CD4-positive, alpha-beta T cell (primary cell): ENCODE data around the gene TUBB1. TPM values are rescaled to one million over a fixed set of nuclear protein-coding genes. Genes with fewer than 3 reads are reported as not detected.
A peak's percentile ranks its signal among the peaks of the same experiment; 100 is the strongest.

Experiments
- ATAC-seq: fragments of 200-7000 bp; cut with Tn5 transposase; one replicate; pipeline ENCODE4 v1.10.0; 2022; ENCODE audit warnings: mild to moderate bottlenecking; ENCODE audit not compliant: poor library complexity
- CTCF ChIA-PET: fragments of 350-600 bp; sonication (Branson Sonifier 250); formaldehyde crosslinking; loops from one replicate; lab custom pipeline; 2021; ENCODE audit warnings: antibody characterized with exemption, inconsistent platforms; lab: Charles Lee
- POLR2A ChIA-PET: fragments of 350-600 bp; sonication (Branson Sonifier 250); formaldehyde crosslinking; loops from one replicate; lab custom pipeline; 2021; ENCODE audit warnings: antibody characterized with exemption, inconsistent platforms; lab: Charles Lee
- DNase-seq, 14 experiments: peaks; one replicate each; pipeline ENCODE4 v3.0.0-alpha.2; 2013 to 2020; ENCODE audit warnings: mixed read lengths in 2 of 14
- H3K27ac ChIP-seq, 2 donors: one replicate each; pipeline versions ENCODE4 v1.5.1 to v1.7.0; 2013; ENCODE audit warnings: low read length in 2 of 2, low read depth in 1 of 2, mild to moderate bottlenecking in 1 of 2
- H3K27me3 ChIP-seq, 2 experiments: 1 replicate in 1 of 2; 2 replicates in 1 of 2; pipeline versions ENCODE4 v1.6.1 to v1.7.0; 2013; ENCODE audit warnings: low read length in 2 of 2, control low read depth in 1 of 2, mild to moderate bottlenecking in 1 of 2, moderate library complexity in 1 of 2; ENCODE audit not compliant: insufficient read depth in 2 of 2, control insufficient read depth in 1 of 2
- H3K36me3 ChIP-seq: one replicate; pipeline ENCODE4 v1.6.1; 2013; ENCODE audit warnings: low read length, control low read depth; ENCODE audit not compliant: insufficient read depth
- H3K4me1 ChIP-seq: one replicate; pipeline ENCODE4 v1.6.1; 2013; ENCODE audit warnings: low read length, control low read depth; ENCODE audit not compliant: insufficient read depth
- H3K4me3 ChIP-seq: one replicate; pipeline ENCODE4 v1.5.1; 2013; ENCODE audit warnings: mild to moderate bottlenecking, low read length, moderate library complexity
- H3K9me3 ChIP-seq, 2 experiments: 1 replicate in 1 of 2; 2 replicates in 1 of 2; pipeline versions ENCODE4 v1.6.1 to v1.7.0; 2013; ENCODE audit warnings: low read length in 2 of 2, mild to moderate bottlenecking in 2 of 2, control low read depth in 1 of 2, moderate library complexity in 1 of 2; ENCODE audit not compliant: control insufficient read depth in 1 of 2, insufficient read depth in 1 of 2
- H3K27ac Mint-ChIP-seq: one replicate; pipeline ENCODE4 v1.8.0; 2020; ENCODE audit warnings: mixed read lengths
- H3K27me3 Mint-ChIP-seq: one replicate; pipeline ENCODE4 v1.8.0; 2021; ENCODE audit warnings: mixed read lengths
- H3K36me3 Mint-ChIP-seq: one replicate; pipeline ENCODE4 v1.8.0; 2021; ENCODE audit warnings: low read depth, mixed read lengths
- H3K4me1 Mint-ChIP-seq: one replicate; pipeline ENCODE4 v1.8.0; 2021; ENCODE audit warnings: low read depth, mixed read lengths
- H3K4me3 Mint-ChIP-seq: one replicate; pipeline ENCODE4 v1.8.0; 2020; ENCODE audit warnings: mild to moderate bottlenecking, mixed read lengths
- H3K9me3 Mint-ChIP-seq: one replicate; pipeline ENCODE4 v1.8.0; 2020; ENCODE audit warnings: mixed read lengths
- CTCF ChIP-seq: fragments of 200-600 bp; IDR thresholded peaks from one replicate; pipeline ENCODE4 v1.8.0; 2022; ENCODE audit warnings: antibody characterized with exemption, mild to moderate bottlenecking
- intact Hi-C, 2 experiments: fragments of 100-400 bp; cut with DNase I in 1 of 2; cut with micrococcal nuclease in 1 of 2; formaldehyde crosslinking; loops; one replicate each; pipeline versions ENCODE4 v1.15.1 to v1.9.0; 2023 to 2025; cut with DNase I, micrococcal nuclease
- total RNA-seq, 174 experiments: library from RNA in 2 of 174; stranded (reverse) in 2 of 174; gene quantifications; one replicate each; pipeline ENCODE4 v1.2.3 and lab custom pipeline; 2021 to 2026

The TUBB1 gene
- total RNA-seq, 2 experiments from 2014 or later: 0.11 to 0.17 TPM

DNA sequence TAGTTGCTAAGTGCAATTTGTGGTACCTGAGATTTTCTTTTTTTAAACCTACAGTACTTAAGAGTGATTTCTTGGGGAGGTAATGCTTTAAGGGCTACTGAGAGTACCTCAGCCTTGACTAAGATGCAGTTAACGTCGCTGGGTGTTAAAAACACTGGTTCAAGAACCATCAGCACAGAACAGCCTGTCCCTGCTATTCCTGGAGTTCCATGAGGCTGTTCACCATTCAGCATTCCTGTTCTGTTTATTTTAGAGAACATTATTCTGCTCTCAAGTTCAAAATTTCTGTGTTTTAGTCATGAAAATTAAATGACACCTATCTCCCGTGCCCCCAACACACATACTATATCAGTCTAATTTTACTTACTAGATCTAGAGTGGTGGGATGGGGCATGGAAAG, 25.1 kb downstream of the TUBB1 start:
- CTCF ChIA-PET: interaction anchor here (0.6 kb wide), 1 partner anchor 12 kb away, joined by 3 read pairs; the partner anchor contains the start of gene ATP5F1E
- no peak for ATAC-seq
- H3K4me1 ChIP-seq: peaks cover 41% of the 10 kb centered on the region
- H3K27ac Mint-ChIP-seq: peak overlapping the region; percentile 91
- no peak overlapping the region for H3K27ac ChIP-seq
- no peak for TF ChIP-seq CTCF
- DNase-seq: no peak
- intact Hi-C loops: loop anchor here (5.0 to 10.0 kb wide), 4 partner anchors 38 to 739 kb away; partner anchors contain the start of genes STX16 (in 2 of the 2) and RAB22A (in 1 of the 2)
- H3K36me3 ChIP-seq: no peaks in the 10 kb centered on the region
- no peaks in the 10 kb centered on the region for H3K9me3 ChIP-seq
- peaks cover 43% of the 10 kb centered on the region for H3K4me1 Mint-ChIP-seq
- H3K27me3 Mint-ChIP-seq: peaks cover 2% of the 10 kb centered on the region
- H3K9me3 Mint-ChIP-seq: no peaks in the 10 kb centered on the region
- peaks cover 19% of the 10 kb centered on the region for H3K36me3 Mint-ChIP-seq
- no peak overlapping the region for H3K4me3 ChIP-seq
- no peaks in the 10 kb centered on the region for H3K27me3 ChIP-seq
- peak overlapping the region; percentile 78 for H3K4me3 Mint-ChIP-seq
- POLR2A ChIA-PET: interaction anchor here (1.0 to 4.1 kb wide), 5 partner anchors 12 to 178 kb away, joined by 3 to 67 read pairs (median 7); partner anchors contain the start of gene ATP5F1E

DNA sequence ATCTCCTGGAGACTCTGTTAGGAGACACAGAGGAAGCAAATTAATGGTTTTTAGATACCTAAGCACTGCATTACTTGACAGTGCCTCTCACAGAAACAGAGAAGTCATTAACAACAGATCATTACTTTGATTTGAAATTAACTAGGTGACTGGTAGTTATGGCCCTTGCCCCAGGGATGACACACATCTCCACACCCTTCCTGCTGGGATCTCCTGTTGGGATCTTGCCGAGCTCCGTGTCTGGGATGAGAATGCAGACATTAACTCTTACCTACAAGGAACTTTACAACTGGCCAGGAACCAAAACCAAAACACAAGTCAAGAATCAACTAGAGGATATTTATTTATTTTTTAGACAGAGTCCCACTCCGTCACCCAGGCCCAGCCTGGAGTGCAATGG, 25.6 kb downstream of the TUBB1 start:
- Histone ChIP-seq H3K36me3 (no peaks in the 10 kb centered on the region), H3K4me1 (peaks cover 41% of the 10 kb centered on the region), H3K9me3 (no peaks in the 10 kb centered on the region), H3K27ac (no peak overlapping the region), H3K4me3 (no peak overlapping the region), H3K27me3 (no peaks in the 10 kb centered on the region)
- no peak for TF ChIP-seq CTCF
- Mint-ChIP-seq H3K27ac (peak overlapping the region; percentile 91), H3K27me3 (peaks cover 5% of the 10 kb centered on the region), H3K4me3 (no peak overlapping the region), H3K9me3 (no peaks in the 10 kb centered on the region), H3K4me1 (peaks cover 38% of the 10 kb centered on the region), H3K36me3 (peaks cover 19% of the 10 kb centered on the region)
- ChIA-PET POLR2A (interaction anchor here (1.7 kb wide), 1 partner anchor 13 kb away, joined by 5 read pairs; the partner anchor contains the start of gene ATP5F1E), CTCF (no interaction called here)
- intact Hi-C loops: loop anchor here (5.0 to 10.0 kb wide), 4 partner anchors 38 to 740 kb away; partner anchors contain the start of genes STX16 (in 2 of the 2) and RAB22A (in 1 of the 2)
- DNase-seq: no peak
- no peak for ATAC-seq

DNA sequence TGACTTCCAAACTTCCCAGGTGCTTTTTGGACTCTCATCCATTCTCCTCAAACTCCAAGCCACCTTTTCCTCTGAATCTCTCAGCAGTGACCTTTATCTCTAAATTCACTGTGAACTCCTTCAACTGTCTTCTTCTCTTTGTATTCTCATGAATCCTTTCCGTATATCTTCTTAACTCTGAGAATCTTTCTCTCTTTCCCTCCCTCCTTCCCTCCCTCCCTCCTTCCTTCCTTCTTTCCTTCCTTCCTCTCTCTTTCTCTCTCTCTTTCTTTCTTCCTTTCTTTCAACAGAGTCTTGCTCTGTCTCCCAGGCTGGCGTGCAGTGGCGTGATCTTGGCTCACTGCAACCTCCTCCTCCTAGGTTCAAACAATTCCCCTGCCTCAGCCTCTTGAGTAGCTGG, 27.6 kb downstream of the TUBB1 start:
- Mint-ChIP-seq H3K9me3 (no peaks in the 10 kb centered on the region), H3K4me1 (peaks cover 21% of the 10 kb centered on the region), H3K27me3 (peaks cover 13% of the 10 kb centered on the region), H3K27ac (no peak overlapping the region), H3K4me3 (no peak overlapping the region), H3K36me3 (peaks cover 6% of the 10 kb centered on the region)
- DNase-seq (no peak), ATAC-seq (no peak)
- peaks cover 7% of the 10 kb centered on the region in 2 experiments for H3K27me3 ChIP-seq
- no peaks in the 10 kb centered on the region for H3K9me3 ChIP-seq
- no peak overlapping the region for H3K4me3 ChIP-seq
- CTCF ChIA-PET: interaction anchor here (1.3 kb wide), 2 partner anchors 15 to 161 kb away, joined by 3 to 4 read pairs; partner anchors contain the start of gene ATP5F1E
- intact Hi-C loops: loop anchor here in 1 of 2 experiments (10.0 kb wide), 1 partner anchor 742 kb away; the partner anchor contains the start of gene RAB22A
- POLR2A ChIA-PET: no interaction called here
- H3K36me3 ChIP-seq: no peaks in the 10 kb centered on the region
- peaks cover 23% of the 10 kb centered on the region for H3K4me1 ChIP-seq
- no peak for TF ChIP-seq CTCF
- H3K27ac ChIP-seq: no peak overlapping the region
